RKO (cell line): ENCODE results near the gene ADAMTS7.
"Not testable (repeated sequence)": the region's sequence is repeated elsewhere in the genome, so short reads cannot be mapped to it uniquely, and the experiment has no call there.

Experiments
- DNase-seq: peaks from one replicate; pipeline ENCODE4 v3.0.0-alpha.2; 2016; ENCODE audit warnings: low spot score

The ADAMTS7 gene

DNA sequence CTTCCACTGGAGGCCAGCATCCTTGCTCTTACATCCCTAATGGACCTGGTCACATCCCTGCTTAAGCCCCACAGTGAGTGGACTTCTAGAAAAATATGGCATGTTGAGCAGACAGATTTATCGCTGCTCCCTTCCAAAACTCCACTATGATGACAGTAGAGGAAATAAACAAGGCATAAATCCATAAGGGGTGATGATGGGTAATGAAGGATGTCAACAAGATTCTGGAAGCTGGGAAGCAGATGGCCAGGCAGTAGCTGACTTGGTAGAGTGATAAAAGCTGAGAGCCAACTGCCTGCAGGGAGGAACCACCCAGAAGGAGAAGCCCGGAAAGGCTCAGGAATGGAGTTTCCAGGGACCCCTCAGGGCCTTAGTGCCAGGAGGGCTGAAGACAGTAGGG lies 28.9 kb downstream of the ADAMTS7 start:
- DNase-seq, result not testable (repeated sequence)

DNA sequence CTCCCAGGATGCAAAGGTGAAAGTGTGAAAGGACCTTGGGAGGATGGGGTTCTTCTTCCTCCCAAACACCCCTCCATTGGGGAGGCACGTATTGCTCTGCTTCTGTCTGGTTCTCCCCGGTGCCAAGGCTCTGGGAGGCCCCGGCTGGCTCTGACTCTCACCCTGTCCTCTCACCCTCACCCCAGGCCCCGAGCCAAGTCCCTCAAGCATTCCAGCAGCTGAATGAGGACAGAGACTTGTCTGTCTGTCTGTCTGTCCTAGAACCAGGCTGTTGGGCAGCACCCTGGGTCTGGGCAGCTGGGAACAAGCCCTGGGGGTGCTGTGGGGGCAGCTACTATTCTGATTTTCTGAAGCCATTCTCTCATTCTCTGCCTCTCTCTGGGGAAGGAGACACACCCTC lies 29.9 kb downstream of the ADAMTS7 start:
- not testable (repeated sequence) for DNase-seq

DNA sequence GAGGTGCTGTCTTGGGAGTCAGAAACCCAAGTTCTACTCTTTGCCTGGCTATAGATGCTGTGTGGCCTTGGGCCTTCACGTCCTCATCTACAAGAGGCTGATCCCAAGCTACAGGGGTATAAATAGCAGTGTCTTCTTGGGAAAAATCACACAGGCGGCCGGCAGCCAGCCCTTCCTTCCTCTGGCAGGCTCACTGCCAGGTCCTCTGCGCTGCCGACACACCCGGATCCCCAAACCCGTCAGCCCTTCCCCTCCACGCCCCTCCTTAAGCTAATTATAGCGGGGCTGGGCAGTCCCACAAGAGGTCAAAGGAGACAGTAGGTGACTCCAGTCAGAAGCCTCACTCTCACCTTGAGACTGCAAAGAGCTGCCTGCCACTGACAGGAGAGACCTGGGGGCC lies 31.3 kb downstream of the ADAMTS7 start:
- DNase-seq, result not testable (repeated sequence)

DNA sequence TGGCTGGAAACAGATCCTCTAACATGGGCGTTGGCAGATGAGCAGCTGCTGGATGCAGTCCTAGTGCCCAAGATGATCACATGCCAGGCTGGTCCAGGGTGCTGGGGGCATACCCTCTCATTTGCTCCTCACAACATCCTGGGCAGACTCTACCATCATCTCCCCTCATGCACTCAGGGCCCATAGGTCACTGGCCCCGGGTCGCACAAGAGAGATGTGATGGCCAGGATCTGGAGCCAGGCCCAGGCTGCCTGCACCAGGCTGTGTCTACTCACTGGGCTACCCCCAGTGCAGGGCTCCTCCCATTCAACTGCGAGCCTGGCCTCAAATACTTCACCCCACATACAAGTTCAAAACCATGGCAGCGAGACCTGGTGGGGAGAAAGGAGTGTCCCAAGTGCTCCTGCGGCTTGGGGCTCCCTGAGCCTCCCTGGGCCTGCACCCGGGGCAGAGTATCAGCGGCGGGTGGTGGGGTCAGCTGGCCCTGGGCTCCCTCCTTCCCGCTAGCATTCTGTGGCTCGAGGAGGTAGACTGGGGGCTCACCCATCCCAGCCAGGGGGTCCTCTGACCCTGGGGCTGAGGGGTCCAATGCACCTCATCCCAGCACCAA lies 32.0 kb downstream of the ADAMTS7 start:
- DNase-seq, result not testable (repeated sequence)

DNA sequence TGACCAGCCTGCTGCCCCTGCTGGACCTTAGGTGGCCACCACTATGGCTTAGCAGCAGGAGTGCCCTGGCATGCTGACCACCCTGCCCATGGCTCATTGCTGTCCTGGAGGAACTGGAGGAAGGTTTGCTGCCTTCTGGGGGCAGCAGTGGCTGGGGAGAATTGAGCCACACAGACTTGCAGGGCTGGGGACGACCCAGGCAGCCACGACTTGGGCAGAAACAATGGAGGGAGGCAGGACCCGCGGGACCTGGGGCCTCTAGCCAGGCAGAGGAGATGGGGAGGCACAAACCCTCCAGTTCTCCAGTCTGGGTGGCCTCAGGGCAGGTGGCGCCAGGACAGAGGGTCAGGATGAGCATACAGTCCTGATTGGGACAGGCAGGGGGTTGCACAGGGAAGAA lies 32.8 kb downstream of the ADAMTS7 start:
- DNase-seq, result no peak

DNA sequence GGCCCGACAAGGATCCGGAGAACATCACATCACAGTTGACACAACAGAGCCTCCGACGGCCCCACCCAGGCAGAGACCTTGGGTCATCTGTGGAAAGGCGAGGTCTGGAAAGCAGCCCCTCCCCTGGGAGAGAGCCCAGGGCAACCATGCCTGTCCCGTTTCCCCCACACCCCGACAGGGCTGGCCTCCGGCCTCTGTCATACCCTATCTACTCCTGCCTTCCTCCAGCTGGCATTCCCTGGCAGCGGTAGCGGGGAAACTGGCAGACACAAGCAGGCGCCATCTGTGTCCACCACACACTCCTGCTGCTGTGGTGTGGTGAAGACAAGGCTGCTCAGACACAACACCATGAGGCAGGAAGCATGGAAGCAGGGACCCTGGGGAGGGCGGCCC lies 33.3 kb downstream of the ADAMTS7 start:
- not testable (repeated sequence) for DNase-seq

DNA sequence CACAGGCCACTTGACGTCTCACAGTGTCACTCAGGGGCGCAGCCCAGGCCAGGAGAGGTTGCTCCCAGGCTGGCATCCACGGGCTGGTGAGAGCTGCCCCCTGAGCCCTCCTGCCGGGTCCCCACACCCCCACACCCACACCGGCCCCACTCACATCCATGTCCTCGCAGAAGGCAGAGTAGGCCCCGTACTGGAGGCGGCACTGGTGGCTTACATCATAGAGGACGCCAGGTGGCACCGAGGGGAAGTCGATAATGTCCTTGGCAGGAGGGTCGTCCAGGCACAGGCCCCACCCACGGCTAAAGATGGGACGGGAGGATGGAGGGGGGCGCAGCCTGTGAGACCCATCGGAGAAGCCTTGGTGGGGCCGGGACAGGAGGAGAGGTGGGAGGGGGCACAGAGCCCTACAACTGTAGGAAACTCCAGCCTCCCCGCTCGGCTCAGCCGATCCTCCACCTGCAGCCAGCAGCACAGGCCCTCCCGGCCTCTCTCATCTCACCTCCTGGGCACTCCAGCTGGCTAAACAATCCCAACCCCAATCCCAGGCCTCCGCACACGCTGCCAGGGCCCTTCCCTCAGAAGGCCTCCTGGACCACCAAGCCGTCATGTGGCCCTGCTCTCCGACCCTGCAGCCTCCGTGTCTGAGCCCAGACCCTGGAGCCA lies 33.8 kb downstream of the ADAMTS7 start:
- not testable (repeated sequence) for DNase-seq

DNA sequence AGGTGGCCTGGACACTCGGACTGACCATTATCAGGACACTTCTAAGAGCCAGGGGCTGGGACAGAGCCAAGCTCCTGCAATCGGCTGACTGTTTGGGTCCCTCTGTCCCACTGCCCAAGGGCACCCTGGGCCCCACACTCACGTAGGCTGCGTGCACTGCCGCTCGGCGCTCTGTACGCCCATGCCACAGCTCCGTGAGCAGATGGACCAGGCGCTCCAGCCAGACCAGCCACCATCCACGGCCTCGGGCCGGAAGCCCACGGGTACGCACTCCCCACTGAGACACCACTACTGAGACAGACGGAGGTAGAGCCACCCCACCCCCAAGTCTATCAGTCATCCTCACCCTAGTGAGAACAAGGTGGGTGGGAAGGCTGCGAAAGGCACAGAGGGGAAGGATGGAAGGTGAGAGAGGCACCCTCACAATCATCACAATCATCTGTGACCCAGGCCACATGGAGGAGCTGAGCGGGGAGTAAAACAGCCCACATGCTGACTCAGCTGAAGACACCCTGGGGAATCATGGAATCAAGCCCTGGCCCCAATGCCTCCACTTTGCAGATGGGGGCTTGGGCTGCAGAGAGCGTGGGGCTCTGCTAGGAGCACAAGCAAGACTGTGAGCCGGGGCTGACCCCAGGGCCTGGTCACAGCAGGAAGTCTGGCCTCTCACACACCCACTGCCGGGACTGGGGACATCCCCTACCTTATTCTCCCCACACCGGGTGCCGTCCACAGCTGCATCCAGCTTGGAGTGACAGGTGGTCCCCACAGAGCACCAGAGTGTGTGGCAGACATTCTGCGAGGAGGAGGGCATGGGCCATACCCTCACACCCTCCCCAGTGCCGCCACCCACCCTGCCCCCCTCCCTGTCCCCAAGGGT lies 35.0 kb downstream of the ADAMTS7 start:
- not testable (repeated sequence) for DNase-seq

DNA sequence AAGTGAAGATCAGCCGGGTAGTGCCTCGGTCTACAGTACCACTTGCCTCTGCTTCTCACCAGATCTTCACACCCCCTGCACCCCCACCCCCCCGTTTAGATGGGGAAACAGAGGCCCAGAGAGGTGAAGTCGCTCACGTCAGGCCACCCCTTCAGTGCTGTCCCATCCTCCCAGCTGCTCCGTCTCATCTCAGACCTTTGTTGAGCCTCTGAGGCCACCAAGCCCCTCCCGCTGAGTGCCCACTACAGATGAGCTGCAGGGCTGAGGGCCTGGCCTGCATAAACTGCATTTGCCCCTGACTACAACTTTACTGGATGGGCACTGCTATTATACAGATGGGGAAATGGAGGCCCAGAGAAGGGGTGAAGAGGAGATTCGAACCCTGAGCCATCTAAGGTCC lies 35.8 kb downstream of the ADAMTS7 start:
- DNase-seq, result no peak

DNA sequence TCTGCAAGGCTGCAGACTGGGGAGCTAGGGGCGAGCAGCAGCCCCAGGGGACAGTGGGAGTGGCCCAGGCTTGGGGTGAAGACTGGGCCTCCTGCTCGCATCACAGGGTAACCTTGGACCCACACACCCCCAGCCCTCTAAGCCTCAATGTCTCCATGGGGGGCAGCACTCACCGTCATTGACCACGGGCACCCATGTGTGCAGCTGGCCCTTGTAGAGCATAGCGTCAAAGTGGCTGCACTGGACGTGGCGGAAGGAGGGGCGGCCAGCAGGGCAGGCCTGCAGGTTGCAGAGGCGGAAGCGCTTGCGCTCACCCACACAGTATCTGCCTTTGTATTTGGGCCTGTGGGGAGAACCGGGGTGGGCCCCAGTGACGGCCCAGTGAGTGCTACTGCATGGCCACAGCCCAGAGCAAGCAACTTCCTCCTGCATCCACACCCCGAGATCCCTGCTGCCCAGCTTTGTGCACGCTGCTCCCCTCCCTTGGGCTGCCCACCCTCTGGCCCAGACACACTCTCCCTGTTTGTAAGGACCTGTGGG lies 36.7 kb downstream of the ADAMTS7 start:
- DNase-seq, result not testable (repeated sequence)

DNA sequence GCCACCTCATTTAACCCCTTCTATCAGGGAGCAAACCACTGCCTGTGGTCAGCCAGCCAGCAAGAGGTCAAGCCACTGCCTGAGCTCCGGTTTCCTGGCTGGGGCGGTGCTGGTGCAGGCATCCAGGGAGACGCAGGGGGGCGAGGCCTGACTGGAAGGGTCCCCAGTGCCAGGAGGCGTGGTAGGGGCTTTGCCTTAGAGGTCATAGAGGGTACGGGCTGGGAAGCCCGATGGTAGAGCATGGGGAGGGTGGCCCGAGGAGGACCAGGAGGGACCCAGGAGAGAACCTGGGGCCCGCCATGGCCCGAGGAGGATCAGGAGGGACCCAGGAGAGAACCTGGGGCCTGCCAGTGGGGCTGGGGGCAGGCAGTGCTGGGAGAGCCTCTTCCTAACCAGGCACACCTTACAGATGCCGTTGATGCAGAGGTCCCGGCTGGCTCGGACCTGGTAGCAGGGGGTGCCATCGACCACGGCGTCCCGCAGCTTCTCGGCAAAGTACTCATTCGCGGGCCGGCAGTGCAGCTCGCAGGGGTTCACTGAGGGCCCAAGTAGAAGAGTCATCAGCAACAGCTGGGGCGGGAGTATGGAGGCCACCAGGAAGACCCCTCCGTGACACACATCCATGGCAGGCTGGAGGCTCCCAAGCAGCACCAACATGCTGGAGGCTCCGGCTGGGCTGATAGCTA lies 37.4 kb downstream of the ADAMTS7 start:
- DNase-seq, result not testable (repeated sequence)

DNA sequence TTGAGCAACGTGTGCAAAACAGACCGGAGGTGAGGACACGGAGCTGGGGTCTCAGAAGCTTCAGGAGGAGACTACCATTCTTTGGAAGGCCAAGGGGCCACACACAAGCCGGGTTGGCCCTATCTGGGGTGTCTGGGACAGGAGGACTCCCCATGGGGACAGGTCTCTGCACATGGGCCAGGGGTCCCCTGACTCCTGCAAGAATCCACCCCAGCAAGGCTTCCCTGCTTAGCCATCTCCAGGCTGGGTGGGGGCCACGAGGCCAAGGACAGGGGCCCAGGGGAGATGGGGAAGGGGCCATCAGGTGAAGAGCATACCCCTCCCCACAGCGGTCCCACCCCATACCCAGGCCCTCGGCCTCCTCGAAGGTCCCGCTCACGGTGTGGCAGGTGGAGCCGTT lies 38.5 kb downstream of the ADAMTS7 start:
- DNase-seq, result no peak

DNA sequence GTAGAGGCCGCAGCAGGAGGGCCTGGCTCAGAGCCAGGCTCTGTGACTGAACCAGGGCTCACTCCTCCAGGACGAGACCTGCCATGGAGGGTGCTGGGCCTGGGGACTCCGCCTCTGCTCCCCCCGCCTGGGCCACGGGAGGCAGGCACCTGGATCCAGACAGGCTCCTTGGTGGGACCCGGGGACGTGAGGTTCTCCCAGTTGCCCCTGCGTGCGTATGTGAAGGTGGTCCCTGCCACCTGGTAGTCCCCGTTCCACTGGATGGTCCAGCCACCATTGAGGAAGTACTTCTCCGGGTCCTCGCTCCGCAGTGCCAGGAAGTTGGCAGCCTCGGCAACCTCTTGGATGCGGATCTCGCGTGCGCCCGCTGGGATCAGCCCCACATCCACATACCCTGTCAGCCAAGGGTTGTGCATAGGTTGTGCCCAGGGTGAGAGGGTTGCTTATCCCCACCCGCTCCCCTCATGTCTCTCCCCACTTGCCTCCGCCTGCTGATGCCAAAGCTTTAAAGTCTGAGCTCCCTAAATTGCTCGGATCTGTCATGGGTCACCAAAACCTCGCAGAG lies 39.7 kb downstream of the ADAMTS7 start:
- not testable (repeated sequence) for DNase-seq

DNA sequence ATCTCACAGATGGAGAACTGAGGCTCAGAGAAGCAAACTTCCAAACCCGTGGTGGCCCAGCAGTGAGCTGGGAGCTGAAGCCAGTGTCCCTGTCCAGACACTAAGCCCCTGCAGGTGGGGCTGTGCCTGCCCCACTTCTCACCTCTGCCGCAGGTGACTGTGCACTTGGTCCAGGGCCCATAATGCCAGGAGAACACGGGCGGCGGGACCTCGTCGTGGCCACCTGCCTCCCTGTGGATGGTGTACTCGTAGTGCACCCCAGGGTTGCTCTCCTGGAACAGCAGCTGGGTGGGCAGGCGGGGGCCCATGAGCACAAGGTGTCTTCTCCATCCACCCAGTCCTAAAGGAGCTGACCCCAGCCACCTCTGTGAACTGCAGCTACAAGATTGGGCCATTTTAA lies 40.2 kb downstream of the ADAMTS7 start:
- DNase-seq, result not testable (repeated sequence)

DNA sequence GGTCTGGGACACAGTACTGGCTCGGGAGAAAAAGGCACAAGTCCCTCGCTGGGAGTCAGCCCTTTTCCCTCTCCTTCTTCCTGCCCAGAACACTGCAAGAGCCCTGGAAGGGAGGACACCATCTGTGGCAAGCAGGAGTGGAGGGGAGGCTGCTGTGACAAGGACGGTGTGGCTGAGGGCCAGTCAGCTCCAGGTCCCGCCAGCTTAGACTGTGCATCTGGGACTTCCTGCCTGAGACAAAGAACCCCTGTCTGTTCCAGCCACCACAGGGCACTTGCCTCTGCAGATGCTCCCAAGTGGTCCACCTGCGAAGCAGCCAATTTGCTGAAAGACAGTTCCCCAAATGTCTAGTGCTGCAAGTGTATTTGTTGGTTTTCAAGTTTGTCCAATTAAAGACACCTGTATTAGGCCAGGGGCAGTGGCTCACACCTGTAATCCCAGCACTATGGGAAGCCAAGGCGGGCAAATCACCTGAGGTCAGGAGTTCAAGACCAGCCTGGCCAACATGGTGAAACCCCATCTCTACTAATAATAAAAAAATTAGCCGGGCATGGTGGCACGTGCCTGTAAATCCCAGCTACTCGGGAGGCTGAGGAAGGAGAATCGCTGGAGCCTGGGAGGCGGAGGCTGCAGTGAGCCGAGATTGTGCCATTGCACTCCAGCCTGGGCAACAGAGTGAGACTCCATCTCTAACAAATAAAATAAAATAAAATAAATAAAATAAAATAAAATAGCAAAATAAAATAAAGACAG lies 41.6 kb downstream of the ADAMTS7 start:
- DNase-seq, result not testable (repeated sequence)

DNA sequence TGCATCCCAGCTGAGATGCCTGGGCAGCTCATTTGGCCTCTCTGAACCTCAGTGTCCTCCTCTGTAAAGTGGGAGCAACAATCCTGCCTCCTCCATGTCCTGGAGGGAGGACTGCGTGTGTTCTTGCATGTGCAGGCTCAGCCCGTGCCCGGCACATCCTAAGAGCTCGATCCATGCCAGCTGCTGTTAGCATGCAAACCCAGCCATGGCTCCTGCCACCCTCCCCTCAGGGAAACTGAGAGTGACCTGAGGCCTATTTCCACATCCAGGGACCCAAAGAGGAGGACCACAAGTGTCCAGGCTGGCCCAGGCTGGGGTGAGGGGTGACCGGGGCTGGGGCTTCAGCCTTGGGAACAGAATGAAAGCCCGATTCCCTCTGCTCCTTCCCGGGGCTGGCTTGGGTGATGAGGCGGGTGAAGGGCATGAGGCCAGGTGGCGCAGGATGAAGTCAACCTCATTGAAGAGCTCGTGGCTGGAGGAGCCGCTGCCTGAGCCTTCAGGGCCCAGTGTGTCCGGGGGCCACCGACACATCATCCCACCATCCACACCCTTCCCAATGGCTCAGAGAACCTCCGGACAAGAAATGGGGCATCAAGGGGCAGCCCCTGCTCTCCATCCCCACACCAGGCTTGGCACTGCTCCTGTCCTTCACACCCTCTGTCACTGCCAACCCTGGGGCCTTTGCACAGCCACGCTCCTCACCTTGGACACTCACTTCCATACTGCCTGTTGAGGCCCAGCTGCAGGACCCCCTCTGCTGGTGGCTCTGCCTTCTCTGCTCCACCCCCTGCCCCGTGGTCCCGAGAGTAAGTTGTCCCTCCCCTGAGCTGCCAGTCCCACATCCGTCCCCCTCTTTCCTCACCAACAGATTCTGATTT lies 42.5 kb downstream of the ADAMTS7 start:
- DNase-seq, result no peak

DNA sequence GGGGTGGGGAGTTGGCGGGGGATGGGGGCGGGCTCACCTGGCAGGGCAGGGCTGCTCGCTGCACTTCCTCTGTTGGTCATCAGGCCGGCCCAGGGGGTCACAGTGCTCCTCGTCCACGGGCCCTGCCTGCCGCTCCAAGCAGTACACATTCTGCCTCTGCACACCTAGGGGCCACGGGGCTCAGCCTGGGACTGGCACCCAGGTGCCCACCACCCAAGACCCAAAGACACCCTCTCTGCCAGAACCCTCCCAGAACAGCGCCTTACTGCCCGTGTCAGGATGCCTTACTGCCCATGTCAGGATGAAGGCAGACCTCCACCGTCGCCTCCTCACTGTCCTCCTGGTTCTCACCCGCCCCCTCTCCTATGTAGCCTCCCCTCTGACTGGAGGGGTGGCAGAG lies 43.2 kb downstream of the ADAMTS7 start:
- DNase-seq, result no peak

DNA sequence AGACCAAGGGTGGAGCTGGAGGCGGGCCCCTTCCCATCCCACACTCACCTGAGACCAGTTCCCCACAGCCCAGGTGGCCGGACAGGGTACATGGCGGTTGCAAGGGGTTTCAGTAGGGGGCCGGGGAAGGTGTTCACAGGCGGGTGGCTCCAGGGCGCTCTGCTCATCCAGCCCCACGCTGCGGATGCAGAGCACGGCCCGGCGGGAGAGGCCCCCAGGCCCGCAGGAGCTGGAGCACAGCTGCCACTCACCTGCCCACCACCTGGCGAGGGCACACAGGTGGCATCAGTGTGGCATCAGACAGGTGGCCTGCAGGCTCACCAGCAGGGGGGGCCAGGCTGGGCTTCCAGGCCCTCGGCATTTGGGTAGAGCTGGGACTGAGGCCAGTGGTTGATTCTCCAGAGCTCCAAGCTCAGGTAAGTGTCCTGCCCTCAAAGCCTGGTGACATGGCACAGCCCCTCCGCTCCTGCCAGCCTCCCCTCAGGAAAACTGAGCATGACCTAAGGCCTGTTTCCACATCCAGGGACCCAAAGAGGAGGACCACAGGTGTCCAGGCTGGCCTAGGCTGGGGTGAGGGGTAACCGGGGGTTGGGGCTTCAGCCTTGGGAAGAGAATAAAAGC lies 43.8 kb downstream of the ADAMTS7 start:
- no peak for DNase-seq

DNA sequence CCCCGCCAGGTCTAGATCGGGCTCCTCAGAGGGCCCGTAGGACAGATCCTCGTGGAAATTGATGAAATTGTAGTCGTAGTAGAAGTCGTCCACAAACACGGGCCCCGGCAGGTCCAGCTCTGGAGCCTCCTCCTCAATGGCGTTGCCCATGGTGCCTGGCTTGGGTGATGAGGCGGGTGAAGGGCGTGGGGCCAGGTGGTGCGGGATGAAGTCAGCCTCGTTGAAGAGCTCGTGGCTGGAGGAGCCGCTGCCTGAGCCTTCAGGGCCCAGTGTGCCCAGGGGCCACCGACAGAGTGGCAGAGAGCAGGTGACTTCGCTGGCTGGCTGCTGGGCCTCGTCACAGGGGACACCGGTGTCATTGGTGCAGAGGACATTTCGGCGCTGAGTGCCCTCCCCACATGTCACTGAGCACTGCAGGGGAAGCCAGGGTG lies 44.6 kb downstream of the ADAMTS7 start:
- DNase-seq, result not testable (repeated sequence)
